Suprapubic skin (tissue), 4 donors: ENCODE data around the gene LEKR1. TPM values are rescaled to one million over a fixed set of nuclear protein-coding genes. Genes with fewer than 3 reads are reported as not detected.

Source experiments
- DNase-seq, 2 donors: peaks; one replicate each; pipeline ENCODE4 v3.0.0-alpha.2; 2019; ENCODE audit warnings: low spot score in 2 of 2
- H3K27ac ChIP-seq: fragments of 200-600 bp; sonication (generic); one replicate; pipeline ENCODE4 v1.5.1; 2019
- H3K27me3 ChIP-seq: fragments of 200-600 bp; sonication (generic); one replicate; pipeline ENCODE4 v1.5.1; 2019
- H3K36me3 ChIP-seq: fragments of 200-600 bp; sonication (generic); one replicate; pipeline ENCODE4 v1.5.1; 2019
- H3K4me1 ChIP-seq: fragments of 200-600 bp; sonication (generic); one replicate; pipeline ENCODE4 v1.5.1; 2019
- H3K4me3 ChIP-seq: fragments of 200-600 bp; sonication (generic); one replicate; pipeline ENCODE4 v1.5.1; 2019; ENCODE audit warnings: mild to moderate bottlenecking
- H3K9me3 ChIP-seq: fragments of 200-600 bp; sonication (generic); one replicate; pipeline ENCODE4 v1.5.1; 2019
- CTCF ChIP-seq, 2 donors: fragments of 200-600 bp in 1 of 2; fragments of 450-650 bp in 1 of 2; sonication (generic) in 1 of 2; IDR thresholded peaks; one replicate each; pipeline ENCODE4 v1.5.1; 2016 to 2019; ENCODE audit warnings: antibody characterized with exemption in 2 of 2, mild to moderate bottlenecking in 1 of 2, moderate library complexity in 1 of 2
- EP300 ChIP-seq: sonication (generic); formaldehyde crosslinking; IDR thresholded peaks from one replicate; pipeline ENCODE4 v1.6.1; 2017; ENCODE audit warnings: antibody characterized with exemption
- POLR2A ChIP-seq, 2 donors: fragments of 450-650 bp; IDR thresholded peaks; one replicate each; pipeline ENCODE4 v1.6.1; 2017; ENCODE audit warnings: antibody characterized with exemption in 2 of 2, mild to moderate bottlenecking in 2 of 2, moderate library complexity in 2 of 2
- POLR2AphosphoS5 ChIP-seq, 3 donors: sonication (generic); formaldehyde crosslinking; IDR thresholded peaks; one replicate each; pipeline ENCODE4 v1.6.1; 2017; ENCODE audit warnings: antibody characterized with exemption in 3 of 3
- WGBS: methylation state at CpG from one replicate; pipeline ENCODE4 v1.1.5; 2018; 5-methylcytosine and 5-hydroxymethylcytosine counted together
- total RNA-seq, 4 donors: library from RNA; depleted of rRNA; stranded (reverse); fragments of >200 nt; gene quantifications; one replicate each; pipeline ENCODE4 v1.1.0, GENCODE V29; 2016

Gene LEKR1
- total RNA-seq, 4 donors from 2014 or later: 1.0 to 3.4 (median 1.5) TPM

GRCh38 chr3:156983559-156983958 lies 157.4 kb downstream of the LEKR1 start:
- H3K4me1 ChIP-seq: no peaks in the 10 kb centered on the region
- H3K36me3 ChIP-seq: no peaks in the 10 kb centered on the region
- no peak overlapping the region for H3K4me3 ChIP-seq
- H3K27me3 ChIP-seq: no peaks in the 10 kb centered on the region
- no peak for DNase-seq
- H3K9me3 ChIP-seq: no peaks in the 10 kb centered on the region
- no peak overlapping the region for H3K27ac ChIP-seq
- TF ChIP-seq EP300 (no peak), POLR2A (IDR thresholded peaks at IDR 0.05) (no peak), POLR2AphosphoS5 (IDR thresholded peaks at IDR 0.05) (no peak), CTCF (IDR thresholded peaks at IDR 0.05) (no peak)

GRCh38 chr3:156985711-156986110 lies 159.6 kb downstream of the LEKR1 start:
- H3K27me3 ChIP-seq: no peaks in the 10 kb centered on the region
- H3K27ac ChIP-seq: no peak overlapping the region
- H3K36me3 ChIP-seq: no peaks in the 10 kb centered on the region
- no peak overlapping the region for H3K4me3 ChIP-seq
- WGBS: 86% methylated on average over 5 of the region's 5 CpGs
- no peaks in the 10 kb centered on the region for H3K4me1 ChIP-seq
- no peak for DNase-seq
- H3K9me3 ChIP-seq: no peaks in the 10 kb centered on the region
- TF ChIP-seq CTCF (IDR thresholded peaks at IDR 0.05): no peak
- TF ChIP-seq EP300: no peak
- TF ChIP-seq POLR2AphosphoS5 (IDR thresholded peaks at IDR 0.05): no peak
- no peak for TF ChIP-seq POLR2A (IDR thresholded peaks at IDR 0.05)

GRCh38 chr3:156987946-156988345 lies 161.8 kb downstream of the LEKR1 start:
- Histone ChIP-seq H3K4me1 (no peaks in the 10 kb centered on the region), H3K36me3 (no peaks in the 10 kb centered on the region), H3K9me3 (peaks cover 3% of the 10 kb centered on the region), H3K27me3 (no peaks in the 10 kb centered on the region), H3K4me3 (no peak overlapping the region), H3K27ac (no peak overlapping the region)
- TF ChIP-seq CTCF (IDR thresholded peaks at IDR 0.05): no peak
- TF ChIP-seq POLR2AphosphoS5 (IDR thresholded peaks at IDR 0.05): no peak
- no peak for TF ChIP-seq EP300
- TF ChIP-seq POLR2A (IDR thresholded peaks at IDR 0.05): no peak
- WGBS: 100% methylated on average over 2 of the region's 2 CpGs
- no peak for DNase-seq

- TF ChIP-seq POLR2AphosphoS5 (IDR thresholded peaks at IDR 0.05) (no peak), EP300 (no peak), CTCF (IDR thresholded peaks at IDR 0.05) (no peak), POLR2A (IDR thresholded peaks at IDR 0.05) (no peak)
- Histone ChIP-seq H3K9me3 (no peaks in the 10 kb centered on the region), H3K27ac (no peak overlapping the region), H3K27me3 (no peaks in the 10 kb centered on the region), H3K36me3 (no peaks in the 10 kb centered on the region), H3K4me1 (no peaks in the 10 kb centered on the region), H3K4me3 (no peak overlapping the region)
- DNase-seq: no peak
These were observed 171.2 kb downstream of the LEKR1 start for GRCh38 chr3:156997351-156997750.

GRCh38 chr3:157001221-157001957 lies 175.2 kb downstream of the LEKR1 start:
- no peak for TF ChIP-seq POLR2AphosphoS5 (IDR thresholded peaks at IDR 0.05)
- TF ChIP-seq CTCF (IDR thresholded peaks at IDR 0.05): no peak
- no peak for TF ChIP-seq EP300
- no peak for TF ChIP-seq POLR2A (IDR thresholded peaks at IDR 0.05)
- Histone ChIP-seq H3K27me3 (no peaks in the 10 kb centered on the region), H3K36me3 (no peaks in the 10 kb centered on the region), H3K27ac (no peak overlapping the region), H3K4me1 (no peaks in the 10 kb centered on the region), H3K4me3 (no peak overlapping the region), H3K9me3 (no peaks in the 10 kb centered on the region)
- DNase-seq: no peak
- WGBS: 65% methylated on average over 2 of the region's 2 CpGs
